Mucosa of gallbladder (tissue), 1 donor: ENCODE results near the gene MRPL11. TPM values are rescaled to one million over a fixed set of nuclear protein-coding genes. Genes with fewer than 3 reads are reported as not detected.
"Not testable (repeated sequence)": the region's sequence is repeated elsewhere in the genome, so short reads cannot be mapped to it uniquely, and the experiment has no call there.

Source experiments
- DNase-seq: peaks from one replicate; pipeline ENCODE4 v3.0.0-alpha.2; 2020; ENCODE audit warnings: low spot score
- total RNA-seq: library from RNA; stranded (reverse); gene quantifications from one replicate; pipeline ENCODE4 v1.2.1, GENCODE V29; 2021
- donor health status: DM: no; HTN: no; CAD: no.

MRPL11 gene
- total RNA-seq, 1 donor from 2014 or later = 32.8 TPM

DNA sequence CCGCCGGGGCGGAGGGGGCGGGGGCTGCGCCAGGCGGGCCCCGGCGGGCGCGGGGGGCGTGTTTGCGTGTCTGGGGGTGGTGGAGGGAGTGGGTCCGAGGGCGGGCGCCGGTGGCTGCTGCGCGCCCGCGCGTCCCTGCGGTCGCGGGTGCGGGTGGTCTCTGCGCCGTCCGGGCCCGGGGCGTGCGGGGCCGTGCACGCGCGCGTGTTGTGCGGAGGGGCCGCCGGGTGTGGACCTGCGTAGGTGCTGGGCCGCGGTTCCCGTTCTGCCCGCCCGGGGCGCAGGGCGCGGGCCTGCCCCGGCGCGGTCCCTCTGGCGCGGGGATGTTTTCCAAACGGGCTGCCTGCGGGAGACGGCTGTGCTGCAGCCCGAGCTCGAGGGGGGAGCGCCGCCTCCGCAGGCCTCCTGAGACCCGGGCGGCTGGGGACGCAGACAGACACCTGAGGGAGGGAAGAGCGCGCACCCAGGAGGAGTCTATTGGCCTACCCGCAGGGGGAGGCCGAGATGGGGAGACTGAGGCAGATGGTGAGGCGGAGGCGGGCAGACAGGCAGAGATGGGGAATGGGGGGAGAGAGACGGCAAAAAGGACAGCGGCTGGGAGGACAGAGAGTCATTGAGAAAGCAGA lies 28.5 kb upstream of the MRPL11 start:
- DNase-seq = peak; percentile 14

DNA sequence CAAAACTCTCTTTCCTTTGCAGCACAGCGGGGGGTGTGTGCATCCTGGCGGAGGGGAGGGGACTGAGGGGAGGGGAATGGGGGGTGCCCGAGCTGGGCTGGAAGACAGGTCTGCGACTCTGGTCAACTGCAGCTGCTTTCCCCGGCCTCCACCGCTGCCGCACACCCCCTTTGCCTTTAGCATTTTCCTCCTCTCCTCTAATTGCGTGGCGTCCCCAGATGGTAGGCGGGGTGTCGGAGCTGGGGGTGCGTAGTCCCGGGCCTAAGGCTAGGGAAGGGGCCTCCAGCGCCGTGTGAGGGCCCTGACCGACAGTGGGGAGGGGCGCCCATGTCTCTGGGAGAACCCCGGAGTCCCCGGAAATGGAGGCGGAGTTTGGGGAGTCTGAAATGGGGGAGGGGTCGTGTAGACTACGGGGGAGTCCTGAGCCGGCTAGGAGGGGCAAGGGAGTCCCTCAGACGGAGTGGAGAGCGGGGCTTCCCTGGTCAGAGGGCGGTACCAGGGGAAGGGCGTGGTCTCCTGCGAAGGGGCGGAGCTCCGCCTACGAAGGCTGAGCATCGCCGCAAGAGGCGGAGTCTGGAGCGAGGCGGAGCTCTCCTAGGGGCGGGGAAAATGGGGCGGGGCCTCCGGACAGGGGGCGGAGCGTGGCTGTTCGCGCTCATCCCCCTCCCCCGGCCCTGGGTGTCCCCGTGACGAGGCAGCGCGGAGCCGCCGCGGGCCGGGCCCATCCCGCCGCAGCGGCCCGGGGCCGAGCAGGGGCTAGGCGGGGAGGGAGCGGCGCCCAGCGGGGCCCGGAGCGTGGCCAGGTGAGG lies 27.8 kb upstream of the MRPL11 start, which contains the start of gene PELI3:
TSS of gene PELI3 (plus strand) at position 681 of the 809 bp plus-strand sequence. CDS start 1,224 bp downstream, outside the sequence.
- peak; percentile 95 for DNase-seq

DNA sequence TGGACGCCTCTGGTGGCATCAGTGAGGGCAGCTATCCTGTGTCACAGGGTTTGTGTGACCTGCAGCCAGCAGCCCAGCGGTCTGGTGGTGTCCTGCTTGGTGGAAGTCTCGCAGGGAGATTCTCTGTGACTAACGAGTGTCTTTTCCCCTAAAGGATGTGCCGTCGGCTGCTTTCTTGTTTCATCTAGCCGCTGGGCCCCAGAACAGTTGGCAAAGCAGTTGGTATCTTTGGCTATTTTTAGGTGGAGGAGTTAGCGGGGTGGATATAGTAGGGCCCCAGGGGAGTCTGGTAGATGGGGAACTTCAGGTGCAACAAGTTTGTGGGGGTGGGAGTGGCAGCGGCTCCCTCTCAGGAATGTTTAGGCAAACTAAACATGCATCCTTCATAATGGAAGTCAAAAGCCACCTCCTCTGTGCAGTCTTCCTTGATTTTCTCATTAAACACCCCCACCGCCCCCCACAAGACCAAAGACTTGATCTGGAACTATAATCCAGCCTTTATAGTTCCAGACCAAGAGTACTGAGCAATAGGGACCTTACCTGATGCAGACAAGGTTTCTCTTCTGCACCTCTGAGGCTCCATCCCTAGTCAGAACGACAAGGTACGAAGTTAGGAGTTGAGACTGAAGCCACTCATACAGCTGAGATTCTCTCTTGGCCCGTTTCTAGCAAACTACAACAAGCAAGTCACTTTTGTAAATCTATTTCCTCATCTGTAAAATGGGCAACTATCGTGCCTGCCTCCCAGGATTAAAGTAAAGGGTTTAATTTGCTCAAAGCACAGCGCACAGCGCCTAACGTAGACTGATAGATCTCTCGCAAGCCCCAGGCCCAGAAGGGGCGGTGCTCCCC lies 27.0 kb upstream of the MRPL11 start:
- no peak for DNase-seq

DNA sequence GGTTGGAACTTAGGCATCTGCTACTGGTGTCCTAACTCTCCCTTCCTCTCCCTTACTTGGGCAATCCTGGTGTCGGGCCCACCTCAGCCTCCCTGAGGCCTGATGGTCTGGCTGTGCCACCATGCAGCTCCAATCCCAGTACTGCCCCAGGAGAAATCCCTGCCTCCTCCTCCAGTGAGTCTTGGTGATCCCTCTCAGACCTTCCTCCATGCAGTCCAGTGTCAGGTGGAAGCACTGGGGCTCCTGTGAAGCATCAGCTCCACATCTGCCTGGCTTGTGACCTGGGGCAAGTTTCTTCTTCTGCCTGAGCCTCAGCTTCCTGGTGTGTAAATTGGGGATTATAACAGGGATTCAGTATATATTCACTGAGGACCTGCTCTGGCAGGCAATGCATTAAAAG lies 26.3 kb upstream of the MRPL11 start:
- DNase-seq = no peak

DNA sequence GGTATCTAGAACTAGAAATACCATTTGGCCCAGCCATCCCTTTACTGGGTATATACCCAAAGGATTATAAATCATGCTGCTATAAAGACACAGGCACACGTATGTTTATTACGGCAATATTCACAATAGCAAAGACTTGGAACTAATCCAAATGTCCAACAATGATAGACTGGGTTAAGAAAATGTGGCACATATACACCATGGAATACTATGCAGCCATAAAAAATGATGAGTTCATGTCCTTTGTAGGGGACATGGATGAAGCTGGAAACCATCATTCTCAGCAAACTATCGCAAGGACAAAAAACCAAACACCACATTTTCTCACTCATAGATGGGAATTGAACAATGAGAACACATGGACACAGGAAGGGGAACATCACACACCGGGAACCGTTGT lies 25.5 kb upstream of the MRPL11 start:
- not testable (repeated sequence) for DNase-seq

DNA sequence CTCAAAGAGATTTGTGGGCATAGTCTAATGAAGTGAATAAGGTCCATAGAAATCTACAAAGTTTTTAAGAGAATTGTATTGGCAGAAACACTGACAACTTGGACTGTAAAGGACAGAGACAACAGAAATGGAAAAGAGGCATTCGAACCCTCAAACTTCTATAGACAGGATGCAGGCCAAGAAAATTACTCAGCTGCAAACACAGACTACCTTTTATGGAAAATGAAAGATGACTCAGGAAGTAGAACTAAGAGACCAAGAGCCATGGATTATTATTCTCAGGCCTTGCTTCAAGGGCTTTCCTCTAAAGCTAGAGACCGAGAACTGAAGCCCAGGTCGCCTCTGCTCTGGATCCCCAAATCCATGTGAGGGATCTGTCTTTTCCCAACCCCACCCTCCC lies 24.3 kb upstream of the MRPL11 start:
- no peak for DNase-seq

DNA sequence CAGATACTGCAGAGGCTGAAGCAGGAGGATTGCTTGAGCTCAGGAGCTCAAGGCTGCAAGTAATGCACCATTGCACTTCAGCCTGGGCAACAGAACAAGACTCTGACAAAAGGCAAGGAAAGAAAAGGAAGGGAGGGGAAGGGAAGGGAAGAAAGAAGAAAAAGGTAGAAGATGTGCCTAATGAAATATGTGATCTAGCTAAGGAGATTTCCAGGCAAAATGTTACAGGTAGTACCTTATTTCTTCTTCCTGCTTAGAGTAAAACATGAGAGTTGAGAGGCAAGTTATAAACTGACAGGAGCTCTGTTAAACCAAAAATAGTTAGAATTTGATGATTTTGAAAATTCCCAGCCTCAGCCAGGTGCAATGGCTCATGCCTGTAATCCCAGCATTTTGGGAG lies 23.4 kb upstream of the MRPL11 start:
- DNase-seq = no peak

DNA sequence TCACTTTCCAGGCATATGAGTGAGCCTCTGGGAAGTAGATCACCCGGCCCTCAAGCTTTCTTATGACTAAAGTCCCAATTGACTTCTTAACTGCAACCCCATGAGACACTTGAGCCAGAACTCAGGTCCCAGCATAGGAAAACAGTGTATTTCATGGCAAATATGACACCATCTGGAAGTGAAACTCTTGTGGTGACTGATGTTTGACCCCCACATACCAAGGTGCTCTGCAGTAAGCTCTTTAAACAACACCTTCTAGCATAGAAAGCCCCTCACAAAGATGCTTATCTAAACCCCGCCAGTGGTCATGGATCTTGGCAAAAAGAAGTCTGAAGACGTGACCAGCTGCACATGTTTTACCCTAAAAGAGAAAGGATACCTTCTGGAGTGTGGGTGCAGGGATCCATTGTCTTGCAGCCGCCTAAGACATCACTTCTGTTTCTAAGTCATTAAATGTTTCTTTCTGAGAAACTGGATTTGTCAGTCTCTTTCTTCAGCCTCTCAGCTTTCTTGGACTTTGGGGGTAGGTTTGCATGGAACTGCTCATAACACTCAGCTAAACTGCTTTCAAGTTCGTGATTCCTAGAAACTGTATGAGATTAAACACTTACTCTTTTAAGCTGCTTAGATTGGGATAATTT lies 20.6 kb upstream of the MRPL11 start:
- DNase-seq = no peak

DNA sequence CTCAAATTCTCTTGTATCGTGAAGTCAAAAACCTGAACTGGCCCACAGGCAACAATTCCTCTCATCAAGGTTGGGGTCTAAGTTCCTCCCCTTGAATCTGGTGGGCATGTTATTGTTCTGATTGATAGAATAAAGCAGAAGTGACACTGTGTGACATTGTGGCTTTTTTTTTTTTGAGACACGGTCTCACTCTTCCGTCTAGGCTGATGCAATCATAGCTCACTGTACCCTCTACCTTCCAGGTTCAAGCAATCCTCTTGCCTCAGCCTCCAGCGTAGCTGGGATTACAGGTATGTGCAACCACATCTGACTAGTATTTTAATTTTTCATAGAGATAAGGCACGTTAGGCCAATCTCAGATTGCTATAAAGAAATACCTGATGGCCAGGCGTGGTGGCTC lies 19.2 kb upstream of the MRPL11 start:
- no peak for DNase-seq

DNA sequence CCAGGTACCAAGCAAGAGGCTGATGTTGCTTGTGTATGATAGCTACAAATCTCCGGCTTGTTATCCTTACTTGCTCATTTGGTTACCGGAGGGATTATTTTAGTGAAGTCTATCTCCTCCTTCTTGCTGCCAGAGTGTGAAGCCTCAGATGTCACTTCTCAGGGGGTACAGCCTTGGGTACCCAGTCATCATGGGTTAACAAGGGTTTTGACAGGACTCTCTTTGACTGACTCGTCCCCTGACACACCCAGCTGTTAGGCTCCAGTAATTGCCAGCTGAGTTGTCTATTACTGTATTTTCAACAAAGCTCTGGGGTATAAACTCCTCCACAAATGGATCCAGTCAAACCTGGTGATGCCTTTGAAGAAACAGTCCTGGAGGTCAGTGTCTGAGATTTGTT lies 16.2 kb upstream of the MRPL11 start:
- no peak for DNase-seq

DNA sequence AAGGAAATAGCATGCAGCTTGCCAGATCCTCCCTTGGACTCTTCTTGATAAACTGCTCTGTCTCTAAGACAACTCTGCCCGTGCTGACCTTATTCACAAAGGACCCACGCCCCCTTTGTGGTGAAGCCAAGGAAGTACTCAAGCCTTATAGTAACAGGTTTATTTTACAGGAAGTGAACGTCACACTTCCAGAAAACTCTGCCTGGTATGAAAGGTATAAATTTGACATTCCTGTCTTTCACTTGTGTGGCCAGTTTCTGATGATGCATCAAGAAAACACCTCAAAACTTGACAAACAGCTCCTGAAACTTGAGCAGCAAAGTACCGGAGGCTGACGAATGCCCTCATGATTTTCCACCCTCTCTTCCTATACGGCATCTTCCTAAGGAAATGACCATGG lies 15.6 kb upstream of the MRPL11 start:
- DNase-seq = no peak

DNA sequence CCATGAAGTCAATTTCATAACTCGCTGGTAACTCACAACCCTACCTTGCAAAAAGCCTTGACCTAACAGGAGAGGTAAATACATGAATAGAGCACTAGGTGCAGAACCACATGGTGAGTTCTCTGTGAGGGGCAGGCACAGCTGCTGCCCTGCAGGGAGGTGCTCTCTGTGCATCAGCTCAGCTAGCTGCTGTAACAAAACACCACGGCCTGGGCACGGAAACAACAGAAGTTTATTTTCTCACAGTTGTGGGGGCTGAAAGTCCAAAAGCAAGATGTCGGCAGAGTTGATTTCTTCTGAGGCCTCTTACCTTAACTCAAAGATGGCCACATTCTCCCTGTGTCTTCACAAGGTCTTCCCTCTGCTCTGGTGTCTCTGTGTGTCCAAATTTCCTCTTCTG lies 13.0 kb upstream of the MRPL11 start:
- DNase-seq = no peak

DNA sequence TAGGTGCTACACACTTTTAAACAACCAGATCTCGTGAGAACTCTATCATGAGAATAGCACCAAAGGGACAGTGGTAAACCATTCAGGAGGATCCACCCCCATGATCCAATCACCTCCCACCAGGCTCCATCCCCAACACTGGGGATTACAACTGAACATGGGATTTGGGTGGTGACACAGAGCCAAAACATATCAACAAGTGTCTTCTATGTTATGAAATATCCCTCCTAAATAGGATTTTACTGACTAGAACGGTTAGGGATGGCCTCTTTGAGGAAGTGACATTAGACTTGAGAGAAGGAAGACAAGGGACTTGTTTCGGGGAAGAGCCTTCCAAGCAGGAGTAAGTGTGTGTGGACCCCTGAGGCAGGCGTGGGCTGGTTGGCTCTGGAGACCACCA lies 11.9 kb upstream of the MRPL11 start:
- no peak for DNase-seq

DNA sequence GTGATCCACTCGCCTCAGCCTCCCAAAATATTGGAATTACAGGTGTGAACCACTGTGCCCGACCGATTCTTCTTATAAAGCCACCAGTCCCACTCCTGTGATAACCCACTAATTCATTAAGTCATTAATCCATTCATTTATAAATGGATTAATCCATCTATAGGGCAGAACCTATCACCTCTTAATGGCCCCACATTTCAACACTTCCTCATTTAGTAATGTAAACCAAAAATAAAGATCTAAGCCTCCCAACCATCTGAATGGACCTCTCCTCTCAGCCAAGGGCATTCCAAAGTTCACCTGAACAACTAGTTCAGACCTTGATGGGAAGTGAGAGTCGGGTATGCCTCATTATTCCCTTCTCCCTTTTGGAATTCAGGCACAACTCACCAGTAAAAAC lies 9.9 kb upstream of the MRPL11 start:
- no peak for DNase-seq

DNA sequence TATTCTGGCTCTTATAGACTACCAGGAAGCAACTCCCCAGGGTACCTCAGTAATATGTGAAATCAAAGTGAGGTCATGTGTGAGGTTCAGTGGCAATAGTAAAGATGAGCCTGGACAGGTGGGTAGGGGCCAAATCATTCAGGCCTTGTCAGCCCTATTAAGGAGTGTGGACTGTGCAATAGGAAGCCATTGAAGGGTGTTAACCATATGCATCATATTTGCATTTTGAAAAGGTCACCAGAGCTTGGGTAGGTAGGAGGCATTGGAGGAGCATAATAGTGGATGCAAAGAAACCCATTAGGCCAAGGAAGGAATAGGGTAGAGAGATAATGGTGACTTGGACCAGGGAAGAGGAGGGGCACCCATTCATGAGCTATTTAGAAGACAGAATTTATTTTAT lies 8.4 kb upstream of the MRPL11 start:
- DNase-seq = no peak

DNA sequence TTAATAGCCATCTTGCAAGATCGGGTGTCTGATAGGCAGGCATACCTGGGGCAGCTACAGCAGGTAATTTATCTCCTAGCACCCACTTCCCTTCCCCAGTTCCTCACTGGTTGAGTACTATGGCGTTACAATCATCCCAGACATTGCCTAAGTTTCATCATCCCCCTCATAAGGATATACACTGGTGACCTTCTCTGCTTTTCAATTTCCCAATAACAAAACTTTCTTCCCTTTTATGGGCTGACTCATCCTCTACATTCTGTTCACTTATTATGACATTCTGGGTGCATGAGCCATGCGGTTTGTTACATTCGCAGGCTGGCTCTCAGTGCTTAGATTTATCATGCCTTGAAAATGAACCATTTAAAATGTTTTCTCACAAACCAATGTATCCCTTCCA lies 5.0 kb upstream of the MRPL11 start:
- DNase-seq = no peak

DNA sequence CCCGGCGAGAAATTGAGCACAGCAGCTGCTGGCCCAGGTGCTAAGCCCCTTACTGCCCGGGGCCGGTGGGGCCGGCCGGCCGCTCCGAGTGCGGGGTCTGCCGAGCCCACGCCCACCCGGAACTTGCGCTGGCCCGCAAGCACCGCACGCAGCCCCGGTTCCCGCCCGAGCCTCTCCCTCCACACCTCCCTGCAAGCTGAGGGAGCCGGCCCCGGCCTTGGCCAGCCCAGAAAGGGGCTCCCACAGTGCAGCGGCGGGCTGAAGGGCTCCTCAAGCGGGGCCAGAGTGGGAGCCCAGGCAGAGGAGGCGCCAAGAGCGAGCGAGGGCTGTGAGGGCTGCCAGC lies 2.3 kb upstream of the MRPL11 start:
- not testable (repeated sequence) for DNase-seq

DNA sequence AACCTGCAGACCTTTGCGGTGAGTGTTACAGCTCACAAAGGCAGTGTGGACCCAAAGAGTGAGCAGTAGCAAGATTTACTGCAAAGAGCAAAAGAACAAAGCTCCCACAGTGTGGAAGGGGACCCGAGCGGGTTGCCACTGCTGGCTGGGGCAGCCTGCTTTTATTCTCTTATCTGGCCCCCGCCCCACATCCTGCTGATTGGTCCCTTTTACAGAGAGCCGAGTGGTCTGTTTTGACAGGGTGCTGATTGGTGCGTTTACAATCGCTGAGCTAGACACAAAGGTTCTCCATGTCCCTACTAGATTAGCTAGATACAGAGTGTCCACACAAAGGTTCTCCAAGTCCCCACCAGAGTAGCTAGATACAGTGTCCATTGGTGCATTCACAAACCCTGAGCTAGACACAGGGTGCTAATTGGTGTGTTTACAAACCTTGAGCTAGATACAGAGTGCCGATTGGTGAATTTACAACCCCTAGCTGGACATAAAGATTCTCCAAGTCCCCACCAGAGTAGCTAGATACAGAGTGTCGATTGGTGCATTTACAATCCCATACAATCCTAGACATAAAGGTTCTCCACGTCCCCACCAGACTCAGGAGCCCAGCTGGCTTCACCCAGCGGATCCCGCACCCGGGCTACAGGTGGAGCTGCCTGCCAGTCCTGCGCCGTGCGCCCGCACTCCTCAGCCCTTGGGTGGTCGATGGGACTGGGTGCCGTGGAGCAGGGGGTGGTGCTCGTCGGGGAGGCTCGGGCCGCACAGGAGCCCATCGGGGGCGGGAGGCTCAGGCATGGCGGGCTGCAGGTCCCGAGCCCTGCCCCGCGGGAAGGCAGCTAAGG lies 1.7 kb upstream of the MRPL11 start:
- DNase-seq = not testable (repeated sequence)

DNA sequence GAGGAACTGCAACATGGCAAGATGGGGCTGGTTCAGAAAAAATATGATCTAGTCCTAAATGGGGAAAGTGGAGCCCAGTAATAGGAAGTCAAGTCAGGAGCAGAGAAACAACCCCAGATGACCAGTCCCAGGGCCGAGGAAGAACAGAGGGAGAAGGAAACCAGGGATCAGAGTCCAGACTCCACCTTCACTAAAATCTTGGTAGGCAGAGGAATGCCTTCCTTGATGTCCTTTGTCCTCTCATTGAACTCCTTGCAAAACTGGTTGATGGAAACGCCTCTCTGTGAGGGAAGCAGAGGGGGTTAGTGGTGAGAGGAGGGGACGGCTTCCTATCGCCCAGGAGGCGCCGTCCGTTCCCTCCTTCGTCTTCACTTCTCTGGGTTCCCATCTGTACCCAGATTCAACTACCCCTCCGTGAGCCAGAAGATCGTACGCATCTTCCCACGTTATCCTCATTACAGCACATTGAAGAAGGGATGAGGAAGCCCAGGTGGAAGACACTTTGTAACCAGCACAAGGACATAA lies 607 bp downstream of the MRPL11 start:
- no peak for DNase-seq

DNA sequence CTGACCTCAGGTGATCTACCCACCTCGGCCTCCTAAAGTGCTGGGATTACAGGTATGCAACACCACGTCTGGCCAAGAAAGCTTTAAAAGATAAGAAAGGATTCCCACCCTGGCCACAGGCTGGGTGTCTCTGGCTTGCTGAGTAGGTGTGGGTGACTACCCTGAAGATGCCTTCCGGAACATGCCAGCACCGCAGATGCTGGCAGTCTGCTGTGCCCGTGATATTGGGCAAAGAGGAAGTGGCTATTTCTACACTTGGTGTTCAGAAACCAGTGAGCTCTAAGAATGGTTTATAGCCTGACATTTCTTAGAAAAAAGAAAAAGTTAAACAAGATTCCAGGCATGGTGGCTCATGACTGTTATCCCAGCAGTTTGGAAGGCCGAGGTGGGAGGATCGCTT lies 6.1 kb downstream of the MRPL11 start:
- DNase-seq = no peak

DNA sequence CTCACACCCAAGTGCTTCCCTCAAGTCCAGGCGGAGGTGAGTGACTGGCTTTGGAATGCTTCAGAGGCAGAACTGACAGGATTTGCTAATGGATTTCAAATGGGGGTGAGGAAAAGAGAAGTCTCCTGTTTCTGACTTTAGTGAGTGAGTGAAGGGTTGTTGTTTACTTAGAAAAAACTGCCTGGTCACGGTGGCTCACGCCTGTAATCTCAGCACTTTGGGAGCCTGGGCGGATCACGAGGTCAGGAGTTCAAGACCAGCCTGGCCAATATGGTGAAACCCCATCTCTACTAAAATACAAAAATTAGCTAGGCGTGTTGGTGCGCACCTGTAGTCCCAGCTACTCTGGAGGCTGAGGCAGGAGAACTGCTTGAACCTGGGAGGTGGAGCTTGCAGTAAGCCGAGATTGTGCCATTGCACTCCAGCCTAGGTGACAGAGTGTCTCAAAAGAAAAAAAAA lies 6.7 kb downstream of the MRPL11 start:
- DNase-seq = not testable (repeated sequence)
